ENCODE data around the gene CORO6.
A peak's percentile ranks its signal among the peaks of the same experiment; 100 is the strongest.

Gene CORO6

GRCh38 chr17:29590411-29591145 lies 32.1 kb downstream of the CORO6 start:
- DNase-seq (ENCODE audit: low read depth): peak; percentile 52

- DNase-seq (ENCODE audit: low read depth): peak; percentile 77
Measured at GRCh38 chr17:29589524-29590410, 32.9 kb downstream of the CORO6 start, which contains the start of gene GIT1. TSS of gene GIT1 (minus strand) at chr17:29589648. CDS start at chr17:29589378, 270 bp downstream.

- peak; percentile 16 for DNase-seq (ENCODE audit: low read depth)
Measured at GRCh38 chr17:29588562-29589411, 33.9 kb downstream of the CORO6 start.

GRCh38 chr17:29588017-29588561 lies 34.6 kb downstream of the CORO6 start:
- no peak for DNase-seq (ENCODE audit: low read depth)

GRCh38 chr17:29587591-29587990 lies 35.1 kb downstream of the CORO6 start:
- no peak for DNase-seq (ENCODE audit: low read depth)

- DNase-seq (ENCODE audit: low read depth): no peak
Measured at GRCh38 chr17:29586676-29587469, 35.8 kb downstream of the CORO6 start.

GRCh38 chr17:29585080-29585751 lies 37.5 kb downstream of the CORO6 start:
- DNase-seq (ENCODE audit: low read depth): no peak

- no peak for DNase-seq (ENCODE audit: low read depth)
Measured at GRCh38 chr17:29584452-29585079, 38.1 kb downstream of the CORO6 start.

GRCh38 chr17:29583324-29584248 lies 39.1 kb downstream of the CORO6 start:
- no peak for DNase-seq (ENCODE audit: low read depth)

- DNase-seq (ENCODE audit: low read depth): no peak
Measured at GRCh38 chr17:29582772-29583171, 39.9 kb downstream of the CORO6 start.

GRCh38 chr17:29582254-29582765 lies 40.4 kb downstream of the CORO6 start:
- DNase-seq (ENCODE audit: low read depth): no peak

- no peak for DNase-seq (ENCODE audit: low read depth)
Measured at GRCh38 chr17:29581583-29582253, 41.0 kb downstream of the CORO6 start.

GRCh38 chr17:29579866-29580771 lies 42.6 kb downstream of the CORO6 start:
- DNase-seq (ENCODE audit: low read depth): peak; percentile 67

- DNase-seq (ENCODE audit: low read depth): no peak
Measured at GRCh38 chr17:29578626-29579485, 43.9 kb downstream of the CORO6 start.

GRCh38 chr17:29577385-29578211 lies 45.1 kb downstream of the CORO6 start:
- DNase-seq (ENCODE audit: low read depth): no peak

Measured in amniotic epithelial cell (primary cell).